Loucy (cell line): ENCODE results near the gene FHL3.

Experiments used
- CTCF ChIP-seq: fragments of 200-600 bp; sonication (generic); conservative IDR thresholded peaks from 2 replicates; pipeline ENCODE4 v1.5.1; 2014; ENCODE audit warnings: mild to moderate bottlenecking, antibody characterized with exemption, low read length
- EZH2phosphoT487 ChIP-seq: fragments of 200-600 bp; IDR thresholded peaks from 2 replicates; pipeline ENCODE4 v1.6.1; 2018; ENCODE audit warnings: antibody characterized with exemption, mild to moderate bottlenecking, moderate library complexity, borderline replicate concordance

- no peak for TF ChIP-seq CTCF
- no peak for TF ChIP-seq EZH2phosphoT487
These were observed 39.2 kb upstream of the FHL3 start for GRCh38 chr1:38044221-38045215.
